ENCODE results near the gene NUDT8. TPM values are rescaled to one million over a fixed set of nuclear protein-coding genes. Genes with fewer than 3 reads are reported as not detected.

The NUDT8 gene
- total and polyA plus RNA-seq, 9 of the 15 experiments (the other 6 are each of a cell fraction or from before 2014, with no cell fraction given) = 0.23 to 27.8 (median 5.0) TPM

DNA sequence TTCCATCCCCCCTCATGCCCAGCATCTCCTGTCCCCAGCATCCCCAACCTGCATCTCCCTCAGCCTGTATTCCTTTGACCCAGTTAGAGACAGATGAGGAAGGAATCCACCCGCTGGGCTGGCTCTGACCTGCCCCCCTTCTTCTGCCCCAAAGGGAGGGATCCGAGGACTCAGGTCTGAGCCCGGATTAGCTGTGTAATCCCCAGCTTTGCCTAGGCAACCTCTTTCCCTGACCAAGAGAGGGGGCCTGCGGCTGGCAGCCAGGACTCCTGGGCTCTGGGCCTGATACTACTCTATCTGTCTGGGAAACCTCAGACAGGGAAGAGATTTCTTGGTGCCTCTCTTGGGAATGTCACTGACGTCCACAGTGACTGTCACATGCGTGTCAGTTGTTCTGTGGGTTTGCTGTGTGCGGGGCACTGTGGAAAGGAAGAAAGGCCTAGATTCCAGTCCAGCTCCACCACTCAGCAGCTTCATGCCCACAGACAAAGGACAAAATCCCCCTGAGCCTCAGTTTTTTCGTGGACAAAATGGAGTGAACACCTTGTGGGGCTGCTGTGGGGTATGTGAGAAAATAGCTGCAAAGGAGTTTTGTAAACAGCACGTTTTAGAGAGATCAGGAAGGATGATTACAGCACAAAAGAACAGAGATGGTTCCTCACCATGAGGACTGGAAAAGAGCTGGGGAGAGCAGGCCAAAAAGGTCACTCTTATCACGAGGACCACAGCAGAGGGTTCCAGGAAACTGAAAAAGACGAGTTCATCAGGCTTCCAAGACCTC, 24.3 kb downstream of the NUDT8 start (continued):
- 0 out of 4 replicates have a peak, but pooled peaks of 1 of the 2 experiments have one; percentile 43 for TF ChIP-seq ZNF639 (CRISPR knock-in tag; conservative IDR thresholded peaks at IDR 0.05 in 1 of 2, IDR thresholded peaks at IDR 0.05 in 1 of 2)
- TF ChIP-seq, protein P1, sequence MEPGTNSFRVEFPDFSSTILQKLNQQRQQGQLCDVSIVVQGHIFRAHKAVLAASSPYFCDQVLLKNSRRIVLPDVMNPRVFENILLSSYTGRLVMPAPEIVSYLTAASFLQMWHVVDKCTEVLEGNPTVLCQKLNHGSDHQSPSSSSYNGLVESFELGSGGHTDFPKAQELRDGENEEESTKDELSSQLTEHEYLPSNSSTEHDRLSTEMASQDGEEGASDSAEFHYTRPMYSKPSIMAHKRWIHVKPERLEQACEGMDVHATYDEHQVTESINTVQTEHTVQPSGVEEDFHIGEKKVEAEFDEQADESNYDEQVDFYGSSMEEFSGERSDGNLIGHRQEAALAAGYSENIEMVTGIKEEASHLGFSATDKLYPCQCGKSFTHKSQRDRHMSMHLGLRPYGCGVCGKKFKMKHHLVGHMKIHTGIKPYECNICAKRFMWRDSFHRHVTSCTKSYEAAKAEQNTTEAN (CRISPR knock-in tag; IDR thresholded peaks at IDR 0.05) = no peak
- TF ChIP-seq, protein P2, sequence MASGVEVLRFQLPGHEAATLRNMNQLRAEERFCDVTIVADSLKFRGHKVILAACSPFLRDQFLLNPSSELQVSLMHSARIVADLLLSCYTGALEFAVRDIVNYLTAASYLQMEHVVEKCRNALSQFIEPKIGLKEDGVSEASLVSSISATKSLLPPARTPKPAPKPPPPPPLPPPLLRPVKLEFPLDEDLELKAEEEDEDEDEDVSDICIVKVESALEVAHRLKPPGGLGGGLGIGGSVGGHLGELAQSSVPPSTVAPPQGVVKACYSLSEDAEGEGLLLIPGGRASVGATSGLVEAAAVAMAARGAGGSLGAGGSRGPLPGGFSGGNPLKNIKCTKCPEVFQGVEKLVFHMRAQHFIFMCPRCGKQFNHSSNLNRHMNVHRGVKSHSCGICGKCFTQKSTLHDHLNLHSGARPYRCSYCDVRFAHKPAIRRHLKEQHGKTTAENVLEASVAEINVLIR (CRISPR knock-in tag; IDR thresholded peaks at IDR 0.05) = 0 out of 2 replicates have a peak, but pooled peaks have one; percentile 4
- no peak for TF ChIP-seq YBX1 (IDR thresholded peaks at IDR 0.05)
- TF ChIP-seq ZNF592 (IDR thresholded peaks at IDR 0.05) = peak; percentile 89

Data from K562 (cell line).